ENCODE data around the gene NKIRAS1. TPM values are rescaled to one million over a fixed set of nuclear protein-coding genes. Genes with fewer than 3 reads are reported as not detected.

The NKIRAS1 gene
- 10 to 100 TPM; 18.4 to 19.8 TPM for total RNA-seq

DNA sequence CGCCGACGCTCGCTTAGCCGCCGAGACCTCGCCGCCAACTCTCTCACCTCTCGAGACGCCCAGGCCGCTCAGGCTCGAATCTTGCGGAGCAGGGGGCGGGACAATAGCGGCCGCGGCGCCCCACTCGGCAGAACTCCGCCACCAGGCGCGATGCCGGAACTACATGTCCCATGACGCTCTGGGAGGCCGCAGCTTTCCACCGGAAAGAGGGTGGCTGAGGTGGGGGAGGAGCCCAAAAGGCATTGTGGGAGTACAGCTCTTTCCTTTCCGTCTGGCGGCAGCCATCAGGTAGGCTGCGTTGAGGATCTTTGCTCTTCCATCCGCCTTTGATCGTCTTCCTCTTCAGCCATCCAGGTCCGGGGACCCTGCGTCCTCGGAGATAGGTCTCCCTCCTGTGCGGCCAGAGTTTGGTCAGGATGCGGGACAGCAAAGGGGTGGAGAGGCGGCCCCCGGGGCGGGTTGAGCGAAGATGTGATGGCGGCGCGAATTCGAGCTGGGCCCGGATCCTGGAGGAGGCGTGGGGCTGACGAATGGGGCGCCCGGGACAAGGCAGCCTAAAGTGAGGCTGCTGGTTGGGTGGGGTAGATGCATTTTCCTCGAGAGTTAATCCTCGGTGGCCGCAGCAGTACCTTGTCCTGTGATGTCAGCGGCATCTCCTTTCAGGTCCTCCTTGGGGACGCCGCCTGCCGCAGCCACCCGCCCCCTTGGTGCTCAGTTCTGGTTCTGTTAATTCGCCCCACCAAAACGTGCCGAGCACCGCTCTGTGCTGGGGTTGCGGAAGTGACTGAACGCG is at the start of gene NKIRAS1, which contains the start of gene RPL15:
Gene NKIRAS1 (minus strand): TSS at position 105 of the 793 bp plus-strand sequence. CDS start 6,086 bp downstream, outside the sequence.
Gene RPL15 (plus strand): TSS at position 247 of the 793 bp plus-strand sequence. CDS start 728 bp downstream, outside the sequence.
- Histone ChIP-seq H3K4me1 (peaks cover 0 to 26% of the 10 kb centered on the region in 2 donors), H3K27ac (peak within 1 kb of the TSS; percentile 91 to 96), H3K27me3 (no peaks in the 10 kb centered on the region), H3K36me3 (peaks cover 36% of the 10 kb centered on the region), H3K9me3 (no peaks in the 10 kb centered on the region), H3K4me3 (peak within 1 kb of the TSS; percentile 79 to 97)
- TF ChIP-seq, protein P1, sequence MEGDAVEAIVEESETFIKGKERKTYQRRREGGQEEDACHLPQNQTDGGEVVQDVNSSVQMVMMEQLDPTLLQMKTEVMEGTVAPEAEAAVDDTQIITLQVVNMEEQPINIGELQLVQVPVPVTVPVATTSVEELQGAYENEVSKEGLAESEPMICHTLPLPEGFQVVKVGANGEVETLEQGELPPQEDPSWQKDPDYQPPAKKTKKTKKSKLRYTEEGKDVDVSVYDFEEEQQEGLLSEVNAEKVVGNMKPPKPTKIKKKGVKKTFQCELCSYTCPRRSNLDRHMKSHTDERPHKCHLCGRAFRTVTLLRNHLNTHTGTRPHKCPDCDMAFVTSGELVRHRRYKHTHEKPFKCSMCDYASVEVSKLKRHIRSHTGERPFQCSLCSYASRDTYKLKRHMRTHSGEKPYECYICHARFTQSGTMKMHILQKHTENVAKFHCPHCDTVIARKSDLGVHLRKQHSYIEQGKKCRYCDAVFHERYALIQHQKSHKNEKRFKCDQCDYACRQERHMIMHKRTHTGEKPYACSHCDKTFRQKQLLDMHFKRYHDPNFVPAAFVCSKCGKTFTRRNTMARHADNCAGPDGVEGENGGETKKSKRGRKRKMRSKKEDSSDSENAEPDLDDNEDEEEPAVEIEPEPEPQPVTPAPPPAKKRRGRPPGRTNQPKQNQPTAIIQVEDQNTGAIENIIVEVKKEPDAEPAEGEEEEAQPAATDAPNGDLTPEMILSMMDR (IDR thresholded peaks at IDR 0.05): peak; percentile 46 to 61
- DNase-seq (ENCODE audit: low spot score): peak; percentile 97

- peaks cover 58% of the 10 kb centered on the region for H3K36me3 ChIP-seq
These were observed 49.5 kb upstream of the NKIRAS1 start for GRCh38 chr3:23966328-23966727.

GRCh38 chr3:23964537-23965235 is 47.9 kb upstream of the NKIRAS1 start:
- Histone ChIP-seq H3K36me3 (peaks cover 61% of the 10 kb centered on the region), H3K27ac (no peak overlapping the region), H3K4me1 (peaks cover 0 to 26% of the 10 kb centered on the region in 2 donors), H3K9me3 (no peaks in the 10 kb centered on the region), H3K27me3 (no peaks in the 10 kb centered on the region), H3K4me3 (no peak overlapping the region)
- TF ChIP-seq, protein P1 (IDR thresholded peaks at IDR 0.05): no peak
- no peak for DNase-seq (ENCODE audit: low spot score)

More at GRCh38 chr3:23966328-23966727, 49.5 kb upstream of the NKIRAS1 start:
- H3K27ac ChIP-seq: no peak overlapping the region
- no peak overlapping the region for H3K4me3 ChIP-seq
- peaks cover 0 to 26% of the 10 kb centered on the region in 2 donors for H3K4me1 ChIP-seq
- no peaks in the 10 kb centered on the region for H3K27me3 ChIP-seq
- TF ChIP-seq, protein P1 (IDR thresholded peaks at IDR 0.05): no peak
- no peaks in the 10 kb centered on the region for H3K9me3 ChIP-seq
- no peak for DNase-seq (ENCODE audit: low spot score)

- Histone ChIP-seq H3K27ac (no peak overlapping the region), H3K9me3 (no peaks in the 10 kb centered on the region), H3K4me1 (peaks cover 0 to 29% of the 10 kb centered on the region in 2 donors)
These were observed 45.1 kb upstream of the NKIRAS1 start for GRCh38 chr3:23961913-23962312.

DNA sequence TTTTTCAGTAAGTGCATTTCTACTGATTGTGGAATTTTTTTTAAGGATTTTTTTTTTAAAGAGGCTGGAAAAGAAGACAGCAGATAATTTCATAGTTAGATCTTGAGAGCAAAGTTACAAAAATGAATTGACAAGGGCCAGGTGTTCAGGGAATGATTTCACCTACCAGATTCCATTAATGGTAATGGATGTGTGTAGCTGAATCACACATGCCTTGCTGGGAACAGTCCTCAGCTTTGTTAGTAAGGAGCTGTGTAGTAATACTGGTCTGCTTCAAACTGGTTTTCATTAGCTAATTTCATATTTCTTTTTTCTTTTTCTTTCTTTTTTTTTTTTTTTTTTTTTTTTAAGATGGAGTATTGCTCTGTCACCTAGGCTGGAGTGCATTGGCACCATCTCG is 44.3 kb upstream of the NKIRAS1 start:
- peaks cover 0 to 20% of the 10 kb centered on the region in 2 donors for H3K4me1 ChIP-seq
- no peak overlapping the region for H3K27ac ChIP-seq
- H3K36me3 ChIP-seq: peaks cover 38% of the 10 kb centered on the region
- H3K4me3 ChIP-seq: no peak overlapping the region
- no peak for DNase-seq (ENCODE audit: low spot score)
- H3K9me3 ChIP-seq: no peaks in the 10 kb centered on the region
- TF ChIP-seq, protein P1 (IDR thresholded peaks at IDR 0.05): no peak
- H3K27me3 ChIP-seq: no peaks in the 10 kb centered on the region

More at GRCh38 chr3:23961913-23962312, 45.1 kb upstream of the NKIRAS1 start:
- Histone ChIP-seq H3K27me3 (no peaks in the 10 kb centered on the region), H3K4me3 (no peak overlapping the region), H3K36me3 (peaks cover 39% of the 10 kb centered on the region)
- TF ChIP-seq, protein P1 (IDR thresholded peaks at IDR 0.05): no peak
- DNase-seq (ENCODE audit: low spot score): no peak
